Heart right ventricle (tissue), 16 donors: ENCODE measurements around the gene TMEM258. TPM values are rescaled to one million over a fixed set of nuclear protein-coding genes. Genes with fewer than 3 reads are reported as not detected.

Experiments
- ATAC-seq, 8 donors: fragments of 200-7000 bp; cut with Tn5 transposase; one replicate each; pipeline ENCODE4 v1.9.1; 2020; ENCODE audit warnings: mild to moderate bottlenecking in 8 of 8, moderate library complexity in 8 of 8, moderate number of reproducible peaks in 1 of 8
- DNase-seq, 2 donors: peaks; one replicate each; pipeline ENCODE4 v3.0.0-alpha.2; 2020
- H3K27ac ChIP-seq, 10 donors: fragments of 200-600 bp; sonication (generic) in 2 of 10; one replicate each; pipeline versions ENCODE4 v1.5.0 to v1.8.0; 2020 to 2022; ENCODE audit warnings: mild to moderate bottlenecking in 3 of 10
- H3K27me3 ChIP-seq, 7 donors: fragments of 200-600 bp; one replicate each; pipeline ENCODE4 v1.8.0; 2021 to 2022; ENCODE audit warnings: mild to moderate bottlenecking in 2 of 7
- H3K36me3 ChIP-seq, 9 donors: fragments of 200-600 bp; sonication (generic) in 1 of 9; one replicate each; pipeline versions ENCODE4 v1.5.0 to v1.8.0; 2020 to 2022; ENCODE audit warnings: mild to moderate bottlenecking in 2 of 9
- H3K4me1 ChIP-seq, 9 donors: fragments of 200-600 bp; sonication (generic) in 1 of 9; one replicate each; pipeline versions ENCODE4 v1.5.0 to v1.8.0; 2020 to 2022; ENCODE audit warnings: mild to moderate bottlenecking in 4 of 9
- H3K4me3 ChIP-seq, 10 donors: fragments of 200-600 bp; sonication (generic) in 2 of 10; one replicate each; pipeline versions ENCODE4 v1.5.0 to v1.8.0; 2020 to 2022; ENCODE audit warnings: mild to moderate bottlenecking in 7 of 10, moderate library complexity in 2 of 10
- H3K9me3 ChIP-seq, 11 donors: fragments of 200-600 bp in 10 of 11; sonication (generic) in 2 of 11; one replicate each; pipeline versions ENCODE4 v1.5.0 to v1.8.0; 2013 to 2022; ENCODE audit warnings: mild to moderate bottlenecking in 2 of 11, control low read depth in 1 of 11, moderate library complexity in 1 of 11
- WGBS, 2 donors: extraction: QIAGEN DNeasy Blood & Tissue Kit; methylation state at CpG; one replicate each; pipeline ENCODE4 v1.1.7; 2013; ENCODE audit warnings: inconsistent platforms in 1 of 2; 5-methylcytosine and 5-hydroxymethylcytosine counted together
- intact Hi-C, 10 donors: fragments of 100-400 bp; cut with DNase I; formaldehyde crosslinking; loops; one replicate each; pipeline versions ENCODE4 v1.11.1 to v1.14.2; 2022
- polyA plus RNA-seq, 2 donors: library from polyadenylated mRNA; stranded (reverse); fragments of 200-250 nt; gene quantifications; one replicate each; pipeline ENCODE4 v1.2.3, GENCODE V29; 2013
- total RNA-seq, 10 donors: library from RNA; stranded (reverse); fragmentation: NEBNext Ultra II Directional in 3 of 10; extraction: Animal tissue kit (Norgen Biotek cat#: 25700) in 3 of 10; gene quantifications; one replicate each; pipeline versions ENCODE4 v1.2.1 to v1.2.4, GENCODE V29; 2021 to 2023
- TF ChIP-seq, protein P1 (sequence below), 9 donors: fragments of 200-600 bp; sonication (generic) in 2 of 9; IDR thresholded peaks; one replicate each; pipeline versions ENCODE4 v1.5.0 to v1.8.0; 2021 to 2022; ENCODE audit warnings: antibody characterized with exemption in 9 of 9, mild to moderate bottlenecking in 5 of 9, moderate library complexity in 1 of 9
- donor health status: Arrhythmogenic right ventricular cardiomyopathy.
- donor health status: ischemic (EF 13 %, LVEDD 7.1; RV severe dilation, severe dysfunction).
- donor health status: healthy with polysubstance abuse.
- donor health status: DM: no; HTN: yes; CAD: no.
- donor health status: DM: no; HTN: no; CAD: no.
- donor health status: ischemic (EF 25% LVEDD 6.9; RV normal size, moderate dysfunction).
- donor health status: ischemic (EF 25% LVEDD 5.7; RV mildly dilated, moderate dysfunction).
- donor health status: healthy.
- donor health status: DM: yes; HTN: yes; CAD: no.
- donor health status: Ischemic cardiomyopathy.
- donor health status: ischemic (EF 35%, LVEDD 5.7; RV mildly dilated, moderate dysfunction).
- donor health status: nonischemic (EF 11% LVEDD 7.7; RV severe dilation, severe dysfunction).
- donor health status: DM: yes; HTN: yes; CAD: no.
- donor health status: PGD.
- donor health status: ischemic (EF 29% LVEDD 5.4; RV normal size, mild dysfunction).
- donor health status: nonischemic (EF 23%, LVEDD 6.1; RV moderate dilation, normal function).

Gene TMEM258
- total and polyA plus RNA-seq, 12 donors = 80.7 to 273 (median 109) TPM

DNA sequence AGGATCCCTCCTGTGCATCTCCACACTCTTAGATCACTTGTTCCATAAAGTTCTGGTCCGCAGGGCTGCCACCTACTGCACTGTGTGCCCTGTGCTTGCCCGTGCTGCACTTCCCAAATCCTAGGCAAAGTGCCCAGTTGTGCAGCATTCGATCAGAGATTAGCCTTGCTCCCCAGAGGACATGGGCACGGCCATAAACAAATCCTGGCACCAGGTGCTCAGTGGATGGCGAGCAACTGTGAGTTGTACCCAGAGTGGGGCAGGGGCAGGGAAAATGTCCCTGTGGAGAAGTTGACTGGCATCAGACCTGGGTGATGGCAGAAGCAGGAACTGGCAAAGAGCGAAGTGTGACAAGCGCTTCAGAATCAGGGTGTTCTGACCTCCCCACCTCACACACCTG lies 40.4 kb upstream of the TMEM258 start:
- TF ChIP-seq, protein P1, sequence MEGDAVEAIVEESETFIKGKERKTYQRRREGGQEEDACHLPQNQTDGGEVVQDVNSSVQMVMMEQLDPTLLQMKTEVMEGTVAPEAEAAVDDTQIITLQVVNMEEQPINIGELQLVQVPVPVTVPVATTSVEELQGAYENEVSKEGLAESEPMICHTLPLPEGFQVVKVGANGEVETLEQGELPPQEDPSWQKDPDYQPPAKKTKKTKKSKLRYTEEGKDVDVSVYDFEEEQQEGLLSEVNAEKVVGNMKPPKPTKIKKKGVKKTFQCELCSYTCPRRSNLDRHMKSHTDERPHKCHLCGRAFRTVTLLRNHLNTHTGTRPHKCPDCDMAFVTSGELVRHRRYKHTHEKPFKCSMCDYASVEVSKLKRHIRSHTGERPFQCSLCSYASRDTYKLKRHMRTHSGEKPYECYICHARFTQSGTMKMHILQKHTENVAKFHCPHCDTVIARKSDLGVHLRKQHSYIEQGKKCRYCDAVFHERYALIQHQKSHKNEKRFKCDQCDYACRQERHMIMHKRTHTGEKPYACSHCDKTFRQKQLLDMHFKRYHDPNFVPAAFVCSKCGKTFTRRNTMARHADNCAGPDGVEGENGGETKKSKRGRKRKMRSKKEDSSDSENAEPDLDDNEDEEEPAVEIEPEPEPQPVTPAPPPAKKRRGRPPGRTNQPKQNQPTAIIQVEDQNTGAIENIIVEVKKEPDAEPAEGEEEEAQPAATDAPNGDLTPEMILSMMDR (IDR thresholded peaks at IDR 0.05) = no peak
- Histone ChIP-seq H3K4me1 (peaks cover 15 to 79% (median 62%) of the 10 kb centered on the region in 9 donors), H3K4me3 (no peak overlapping the region), H3K27me3 (peaks cover 0 to 11% (median 0%) of the 10 kb centered on the region in 7 donors), H3K36me3 (peaks cover 0 to 2% (median 0%) of the 10 kb centered on the region in 9 donors), H3K27ac (peak overlapping the region in 4 of 10 donors; percentile 3 to 82 (median 14)), H3K9me3 (no peaks in the 10 kb centered on the region)
- intact Hi-C loops = loop anchor here in 1 of 10 donors (5.0 kb wide), 1 partner anchor 35 kb away; no protein-coding TSS in a partner anchor
- 37 to 45% methylated on average over 7 of the region's 7 CpGs for WGBS, 2 donors
- ATAC-seq (peak in 3 of 8 donors; percentile 7 to 51 (median 49)), DNase-seq (peak; percentile 41 to 43)

GRCh38 chr11:61832207-61832606 lies 39.8 kb upstream of the TMEM258 start:
- no peak overlapping the region for H3K4me3 ChIP-seq
- peak overlapping the region in 2 of 10 donors; percentile 13 to 82 for H3K27ac ChIP-seq
- intact Hi-C loops = loop anchor here in 1 of 10 donors (5.0 kb wide), 1 partner anchor 35 kb away; no protein-coding TSS in a partner anchor
- DNase-seq = no peak
- TF ChIP-seq, protein P1 (IDR thresholded peaks at IDR 0.05) = no peak
- ATAC-seq = no peak
- peaks cover 0 to 11% (median 0%) of the 10 kb centered on the region in 7 donors for H3K27me3 ChIP-seq
- 91 to 92% methylated on average over 4 of the region's 4 CpGs for WGBS, 2 donors
- peaks cover 15 to 82% (median 67%) of the 10 kb centered on the region in 9 donors for H3K4me1 ChIP-seq
- no peaks in the 10 kb centered on the region for H3K9me3 ChIP-seq
- no peaks in the 10 kb centered on the region for H3K36me3 ChIP-seq

GRCh38 chr11:61830237-61831105 lies 38.1 kb upstream of the TMEM258 start:
- Histone ChIP-seq H3K36me3 (no peaks in the 10 kb centered on the region), H3K9me3 (no peaks in the 10 kb centered on the region), H3K4me1 (peaks cover 15 to 82% (median 66%) of the 10 kb centered on the region in 9 donors), H3K27ac (peak overlapping the region in 6 of 10 donors; percentile 10 to 94 (median 84)), H3K27me3 (peaks cover 0 to 11% (median 0%) of the 10 kb centered on the region in 7 donors), H3K4me3 (peak overlapping the region in 1 of 10 donors; percentile 6)
- intact Hi-C loops = loop anchor here in 2 of 10 donors (2.0 to 5.0 kb wide), 2 partner anchors 14 to 33 kb away; partner anchors contain the start of gene FADS1 (in 1 of the 2)
- DNase-seq (no peak), ATAC-seq (no peak)
- 51 to 59% methylated on average over 8 of the region's 8 CpGs for WGBS, 2 donors
- TF ChIP-seq, protein P1 (IDR thresholded peaks at IDR 0.05) = no peak

DNA sequence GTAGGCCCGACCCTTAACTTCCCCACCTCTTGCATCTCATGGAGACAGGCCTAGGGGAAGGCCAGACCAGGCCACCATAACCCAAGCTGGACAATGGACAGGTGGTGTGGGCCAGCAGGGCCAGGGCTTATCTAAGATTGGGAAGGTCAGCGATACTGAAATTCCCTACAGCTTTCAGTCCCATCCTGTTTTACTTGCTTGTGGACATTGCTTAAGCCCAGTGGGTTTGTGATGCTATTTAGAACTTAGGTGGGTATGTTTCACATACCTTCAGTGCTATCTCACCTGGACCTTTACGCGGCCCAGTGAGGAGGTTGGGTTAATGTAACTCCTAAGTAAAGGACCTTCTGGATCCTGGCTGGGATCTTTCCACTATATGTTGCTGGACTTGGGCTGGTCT lies 37.4 kb upstream of the TMEM258 start:
- H3K36me3 ChIP-seq = no peaks in the 10 kb centered on the region
- H3K27me3 ChIP-seq = peaks cover 0 to 11% (median 0%) of the 10 kb centered on the region in 7 donors
- peaks cover 15 to 75% (median 59%) of the 10 kb centered on the region in 9 donors for H3K4me1 ChIP-seq
- no peak for ATAC-seq
- TF ChIP-seq, protein P1 (IDR thresholded peaks at IDR 0.05) = no peak
- 77 to 83% methylated on average over 4 of the region's 4 CpGs for WGBS, 2 donors
- H3K4me3 ChIP-seq = peak overlapping the region in 6 of 10 donors; percentile 67 to 86 (median 78)
- intact Hi-C loops = loop anchor here in 2 of 10 donors (2.0 to 5.0 kb wide), 3 partner anchors 13 to 33 kb away; partner anchors contain the start of gene FADS1 (in 1 of the 2)
- H3K9me3 ChIP-seq = no peaks in the 10 kb centered on the region
- no peak for DNase-seq
- peak overlapping the region in 8 of 10 donors; percentile 77 to 94 (median 86) for H3K27ac ChIP-seq
